ENCODE results near the gene ANTXR1.

- TF ChIP-seq CTCF (IDR thresholded peaks at IDR 0.05) (no peak), POLR2A (IDR thresholded peaks at IDR 0.05) (no peak), EP300 (IDR thresholded peaks at IDR 0.05) (no peak)
Observed at GRCh38 chr2:69023236-69023635, 10.3 kb downstream of the ANTXR1 start.
